SU-DHL-6 (cell line): ENCODE measurements around the gene SRI.

Experiments
- EZH2phosphoT487 ChIP-seq: fragments of 200-600 bp; sonication (generic), shearing (Covaris generic); conservative IDR thresholded peaks from 2 replicates; pipeline ENCODE4 v1.6.1; 2018; ENCODE audit warnings: mild to moderate bottlenecking, antibody characterized with exemption, low read length, moderate library complexity, mixed read lengths
- TF ChIP-seq, protein P1 (sequence below): fragments of 200-600 bp; sonication (generic); IDR thresholded peaks from one replicate; pipeline ENCODE4 v1.5.1; 2017; ENCODE audit warnings: antibody characterized with exemption, mild to moderate bottlenecking, low read length, moderate library complexity; ENCODE audit not compliant: insufficient read depth, poor library complexity, severe bottlenecking

DNA sequence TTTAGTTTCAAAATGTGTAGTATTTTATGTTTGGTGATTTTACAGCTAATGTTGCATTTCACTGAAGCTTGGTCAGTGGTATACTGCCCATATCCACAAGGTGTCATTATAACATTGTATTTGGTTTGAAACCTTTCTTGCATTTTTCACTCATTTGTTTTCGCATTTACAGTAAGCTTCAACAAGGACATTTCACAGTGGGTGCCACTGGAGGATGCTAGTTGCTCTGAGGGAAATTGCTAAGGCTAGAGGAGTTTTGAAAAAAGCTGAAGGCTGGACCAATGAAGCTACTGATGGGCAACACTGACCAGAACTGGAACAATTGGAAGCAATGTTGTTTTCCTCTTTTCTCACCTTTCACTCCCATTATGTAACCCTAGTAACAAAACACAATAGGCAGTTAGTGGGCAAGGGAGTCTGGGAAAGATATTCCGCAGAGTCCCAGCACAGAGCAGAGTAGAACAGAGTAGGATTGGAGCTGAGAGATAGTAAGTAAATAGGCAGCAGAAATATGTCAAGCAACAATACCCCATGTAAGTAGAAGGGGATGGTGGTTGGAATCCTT lies 23.6 kb upstream of the SRI start:
- TF ChIP-seq, protein P1, sequence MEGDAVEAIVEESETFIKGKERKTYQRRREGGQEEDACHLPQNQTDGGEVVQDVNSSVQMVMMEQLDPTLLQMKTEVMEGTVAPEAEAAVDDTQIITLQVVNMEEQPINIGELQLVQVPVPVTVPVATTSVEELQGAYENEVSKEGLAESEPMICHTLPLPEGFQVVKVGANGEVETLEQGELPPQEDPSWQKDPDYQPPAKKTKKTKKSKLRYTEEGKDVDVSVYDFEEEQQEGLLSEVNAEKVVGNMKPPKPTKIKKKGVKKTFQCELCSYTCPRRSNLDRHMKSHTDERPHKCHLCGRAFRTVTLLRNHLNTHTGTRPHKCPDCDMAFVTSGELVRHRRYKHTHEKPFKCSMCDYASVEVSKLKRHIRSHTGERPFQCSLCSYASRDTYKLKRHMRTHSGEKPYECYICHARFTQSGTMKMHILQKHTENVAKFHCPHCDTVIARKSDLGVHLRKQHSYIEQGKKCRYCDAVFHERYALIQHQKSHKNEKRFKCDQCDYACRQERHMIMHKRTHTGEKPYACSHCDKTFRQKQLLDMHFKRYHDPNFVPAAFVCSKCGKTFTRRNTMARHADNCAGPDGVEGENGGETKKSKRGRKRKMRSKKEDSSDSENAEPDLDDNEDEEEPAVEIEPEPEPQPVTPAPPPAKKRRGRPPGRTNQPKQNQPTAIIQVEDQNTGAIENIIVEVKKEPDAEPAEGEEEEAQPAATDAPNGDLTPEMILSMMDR: peak; percentile 86
- TF ChIP-seq EZH2phosphoT487: no peak
